HG03139 (cell line): Measurements from ENCODE around the gene PSEN2.
"Not testable (repeated sequence)": the region's sequence is repeated elsewhere in the genome, so short reads cannot be mapped to it uniquely, and the experiment has no call there.

ENCODE experiments used
- ATAC-seq: cut with Tn5 transposase; IDR thresholded peaks from one replicate; pipeline ENCODE4 v1.9.1; 2021; ENCODE audit not compliant: unreplicated experiment

The PSEN2 gene

DNA sequence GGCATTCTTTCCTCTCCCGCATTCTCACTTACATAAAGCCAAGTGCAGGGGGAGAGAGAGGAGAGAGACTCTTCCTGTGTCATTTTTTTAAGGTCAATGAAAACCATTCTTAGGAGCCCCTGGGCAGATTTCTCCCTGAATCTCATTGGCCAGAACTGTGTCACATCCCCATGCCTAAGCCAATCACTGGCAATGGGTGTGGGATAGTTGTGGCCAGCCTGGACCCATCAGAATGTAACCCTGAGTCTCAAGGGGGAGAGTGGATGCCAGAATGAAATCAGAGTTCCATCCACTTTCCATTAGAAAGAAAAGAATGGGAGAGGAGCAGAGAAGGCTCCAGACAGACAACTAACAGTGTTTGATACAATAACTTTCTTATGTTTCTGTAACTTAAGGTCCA is 38.5 kb downstream of the PSEN2 start:
- ATAC-seq: no peak

DNA sequence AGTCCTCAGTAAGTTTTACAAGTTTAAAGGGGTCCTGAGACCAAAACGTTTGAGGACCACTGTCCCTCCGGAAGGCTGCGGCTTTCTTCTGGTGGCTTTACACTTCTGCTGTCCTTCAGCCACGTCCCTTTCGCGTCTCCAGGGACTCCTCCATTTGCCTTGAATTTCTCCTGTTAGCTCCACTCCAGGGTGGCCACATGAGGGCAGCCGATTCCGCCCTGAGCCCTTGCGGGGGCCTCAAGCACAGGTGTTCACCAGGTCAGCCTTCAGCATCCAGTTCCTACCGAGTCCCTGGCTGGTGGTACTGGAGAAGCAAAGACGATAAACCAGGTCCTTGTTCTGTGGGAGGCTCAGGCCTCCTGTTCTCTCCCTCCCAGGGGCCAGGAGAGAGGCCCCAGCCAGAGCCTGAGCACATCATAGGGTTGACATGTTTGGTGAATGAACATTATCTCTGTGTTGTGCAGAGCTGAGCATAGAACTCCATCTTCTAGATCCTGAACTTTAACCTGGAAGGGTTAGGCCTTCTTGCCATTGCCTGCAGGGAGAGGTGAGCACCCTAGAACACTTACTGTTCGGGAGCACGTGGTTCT is 42.3 kb downstream of the PSEN2 start:
- ATAC-seq: peak; percentile 56

DNA sequence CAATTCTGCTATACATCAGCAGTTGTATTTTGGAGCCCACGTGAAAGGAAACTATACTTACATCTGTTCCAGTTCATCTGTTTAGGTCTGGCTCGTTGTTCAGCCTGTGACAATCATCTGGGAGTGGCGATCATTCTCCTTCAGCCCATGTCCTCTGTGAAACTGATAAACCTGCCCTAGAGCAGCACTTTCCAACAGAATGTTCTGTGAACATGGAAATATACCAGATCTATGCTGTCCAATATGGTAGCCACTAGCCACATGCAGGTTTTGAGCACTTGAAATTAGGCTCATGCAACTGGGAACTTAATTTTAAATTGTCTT is 45.2 kb downstream of the PSEN2 start:
- peak; percentile 15 for ATAC-seq

DNA sequence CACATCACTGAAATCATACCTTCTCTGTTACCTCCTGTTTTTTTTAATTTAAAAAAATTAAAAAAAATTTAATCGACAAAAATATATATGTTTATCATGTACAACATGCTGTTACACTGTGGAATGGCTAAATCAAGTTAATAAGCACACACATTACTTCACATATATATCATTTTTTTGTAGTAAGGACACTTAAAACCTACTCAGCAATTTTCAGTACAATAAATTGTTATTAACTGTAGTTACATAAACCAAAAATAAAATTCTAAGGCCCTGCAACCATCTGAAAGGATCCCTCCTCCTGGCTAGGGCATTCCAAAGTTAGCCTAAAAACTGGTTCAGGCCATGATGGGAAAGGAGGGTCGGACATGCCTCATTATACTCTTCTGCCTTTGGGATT is 46.1 kb downstream of the PSEN2 start:
- ATAC-seq: no peak

DNA sequence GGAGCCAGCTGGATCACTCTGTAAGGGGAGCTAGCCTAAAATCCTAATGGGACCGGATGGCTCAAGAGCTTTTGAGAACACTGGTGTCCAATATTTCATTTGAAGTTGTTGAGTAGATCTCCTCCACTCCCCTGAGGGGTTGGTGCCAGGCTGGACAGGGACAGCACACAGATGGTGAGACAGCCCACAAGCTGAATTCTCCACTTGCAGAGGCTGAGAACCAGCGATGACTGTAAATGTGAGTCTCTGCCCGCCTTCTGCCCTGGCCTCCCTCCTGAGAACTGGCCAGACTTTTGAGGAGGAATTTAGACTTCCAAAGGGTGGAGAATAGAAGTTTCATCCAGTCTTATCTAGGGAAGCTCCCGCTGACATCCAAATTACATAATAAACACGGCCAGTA is 49.2 kb downstream of the PSEN2 start:
- no peak for ATAC-seq

DNA sequence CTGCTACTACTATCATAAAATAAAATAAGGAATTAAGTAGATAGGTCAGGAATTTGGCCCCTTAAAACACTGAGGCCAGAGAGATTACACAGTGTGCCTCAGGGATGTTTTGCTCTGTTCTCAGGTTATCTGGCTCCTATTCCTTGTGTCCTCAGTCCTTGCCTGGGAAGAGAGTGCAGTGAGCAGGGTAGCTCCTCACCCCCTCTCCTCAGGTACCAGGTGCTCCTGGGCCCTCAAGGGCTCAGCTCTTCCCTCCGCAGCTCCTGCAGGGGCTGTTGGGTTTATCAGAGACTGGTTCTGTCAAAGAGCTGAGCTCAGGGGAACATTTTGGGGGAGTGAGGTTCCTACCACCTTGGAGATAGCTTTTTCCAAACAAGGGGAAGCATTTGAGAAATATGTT is 49.6 kb downstream of the PSEN2 start:
- ATAC-seq: no peak

DNA sequence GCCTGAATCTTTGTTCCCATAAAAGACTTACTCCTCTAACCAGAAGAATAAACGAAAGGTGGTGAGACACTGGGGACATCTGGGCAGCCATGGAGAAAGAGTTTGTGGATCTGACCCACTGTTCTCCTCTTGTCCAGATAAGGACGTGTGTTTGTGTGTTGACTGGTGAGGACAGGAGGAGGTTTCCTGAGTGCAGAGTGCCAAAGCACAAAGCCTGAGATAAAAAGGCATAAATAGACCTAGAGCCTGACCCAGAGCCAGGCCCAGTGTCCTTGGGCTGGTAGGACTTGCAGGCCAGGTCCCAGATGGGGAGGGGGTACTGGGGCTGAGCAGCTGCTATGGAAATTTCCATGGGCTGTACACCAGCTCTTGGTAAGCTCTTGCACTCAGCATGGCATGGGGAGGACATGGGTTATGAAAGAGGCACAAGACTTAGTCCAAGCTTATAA is 50.1 kb downstream of the PSEN2 start:
- no peak for ATAC-seq

DNA sequence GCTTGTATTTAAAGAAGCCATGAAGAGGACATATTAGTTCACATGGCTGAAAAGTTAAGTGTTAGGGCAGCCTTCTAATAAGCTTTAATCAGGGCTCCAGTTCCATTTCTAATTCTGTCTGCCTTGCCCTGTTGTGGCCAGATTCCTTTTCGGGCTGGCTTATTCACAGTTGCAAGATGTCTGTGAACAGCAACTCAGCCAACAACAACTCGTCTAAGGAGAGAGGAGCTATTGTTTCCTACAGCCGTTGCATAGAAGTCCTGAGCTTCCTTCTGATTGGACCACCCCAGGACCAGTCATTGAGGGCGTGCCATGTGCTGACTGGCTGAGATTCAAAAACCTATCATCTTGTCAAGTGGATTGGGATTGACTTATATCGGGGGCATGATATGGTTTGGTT is 51.1 kb downstream of the PSEN2 start:
- no peak for ATAC-seq

DNA sequence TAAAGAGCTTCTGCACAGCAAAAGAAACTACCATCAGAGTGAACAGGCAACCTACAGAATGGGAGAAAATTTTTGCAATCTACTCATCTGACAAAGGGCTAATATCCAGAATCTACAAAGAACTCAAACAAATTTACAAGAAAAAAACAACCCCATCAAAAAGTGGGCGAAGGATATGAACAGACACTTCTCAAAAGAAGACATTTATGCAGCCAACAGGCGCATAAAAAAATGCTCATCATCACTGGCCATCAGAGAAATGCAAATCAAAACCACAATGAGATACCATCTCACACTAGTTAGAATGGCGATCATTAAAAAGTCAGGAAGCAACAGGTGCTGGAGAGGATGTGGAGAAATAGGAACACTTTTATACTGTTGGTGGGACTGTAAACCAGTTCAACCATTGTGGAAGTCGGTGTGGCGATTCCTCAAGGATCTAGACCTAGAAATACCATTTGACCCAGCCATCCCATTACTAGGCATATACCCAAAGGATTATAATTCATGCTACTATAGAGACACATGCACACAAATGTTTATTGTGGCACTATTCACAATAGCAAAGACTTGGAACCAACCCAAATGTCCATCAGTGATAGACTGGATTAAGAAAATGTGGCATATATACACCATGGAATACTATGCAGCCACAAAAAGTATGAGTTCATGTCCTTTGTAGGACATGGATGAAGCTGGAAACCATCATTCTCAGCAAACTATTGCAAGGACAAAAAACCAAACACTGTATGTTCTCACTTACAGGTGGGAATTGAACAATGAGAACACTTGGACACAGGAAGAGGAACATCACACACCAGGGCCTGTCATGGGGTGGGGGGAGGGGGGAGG is 59.1 kb downstream of the PSEN2 start:
- not testable (repeated sequence) for ATAC-seq

DNA sequence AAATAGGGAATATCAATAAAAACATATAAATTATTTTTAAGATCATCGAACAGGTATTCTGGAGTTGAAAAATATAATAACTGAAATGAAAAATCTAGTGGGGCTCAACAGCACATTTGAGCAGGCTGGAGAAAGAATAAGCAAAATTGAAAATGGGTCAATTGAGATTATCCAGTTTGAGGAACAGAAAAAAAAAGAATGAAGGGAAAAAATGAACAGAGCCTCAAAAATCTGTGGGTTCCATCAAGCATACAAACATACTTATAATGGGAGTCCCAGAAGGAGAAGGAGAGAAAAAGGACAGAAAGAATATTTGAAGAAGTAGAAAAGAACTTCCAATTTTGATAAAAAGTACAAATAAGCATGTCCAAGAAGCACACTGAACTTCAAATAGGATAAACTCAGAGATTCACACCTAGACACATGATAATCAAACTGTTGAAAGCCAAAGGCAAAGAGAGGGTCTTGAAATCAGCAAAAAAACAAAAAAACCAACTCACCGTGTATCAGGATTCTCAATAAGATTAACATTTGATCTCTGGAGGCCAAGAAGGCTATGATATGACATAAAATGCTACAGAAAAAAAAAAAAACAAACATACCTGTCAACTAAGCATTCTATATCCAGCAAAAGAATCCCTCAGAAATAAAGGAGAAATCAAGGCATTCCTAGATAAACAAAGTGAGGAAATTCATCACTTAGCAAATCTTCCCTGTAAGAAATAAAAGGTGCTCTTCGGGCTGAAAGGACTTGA is 64.2 kb downstream of the PSEN2 start:
- no peak for ATAC-seq

DNA sequence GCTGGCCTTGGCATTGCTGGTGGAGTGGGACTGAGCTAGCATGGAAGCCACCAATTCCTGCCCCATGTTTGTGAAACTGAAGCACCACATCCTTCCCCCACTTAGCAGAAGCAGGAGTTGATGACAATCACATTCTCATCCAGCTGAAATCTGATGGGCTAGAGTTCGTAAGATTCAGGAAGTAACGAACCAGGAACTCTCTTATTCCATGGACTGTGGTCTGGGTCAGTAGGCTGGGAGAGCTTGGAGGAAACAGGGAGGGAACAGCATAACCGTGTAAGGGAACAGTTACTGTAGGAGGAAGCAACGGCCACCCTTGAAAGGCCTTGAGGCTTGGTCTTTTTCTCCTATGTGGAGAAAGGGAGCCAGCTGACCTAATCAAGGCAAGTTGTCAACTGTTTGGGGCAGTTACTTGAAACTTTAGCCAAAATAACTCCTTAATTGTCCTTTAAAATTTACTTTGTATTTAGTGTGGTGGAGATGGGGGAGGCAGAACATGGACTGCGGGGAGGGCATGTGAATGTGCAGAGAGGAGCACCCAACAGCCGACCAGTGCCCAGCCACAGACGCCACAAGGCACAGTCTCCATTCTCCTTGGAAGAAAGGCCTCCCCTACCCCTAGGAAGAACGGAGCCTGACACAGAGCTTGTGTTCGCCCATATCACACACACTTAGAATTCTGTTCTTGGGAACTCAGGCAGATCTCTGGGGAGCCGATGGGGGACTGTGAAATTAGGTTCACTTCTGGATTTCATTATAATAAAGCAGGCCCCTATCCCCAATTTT is 67.7 kb downstream of the PSEN2 start:
- ATAC-seq: no peak

DNA sequence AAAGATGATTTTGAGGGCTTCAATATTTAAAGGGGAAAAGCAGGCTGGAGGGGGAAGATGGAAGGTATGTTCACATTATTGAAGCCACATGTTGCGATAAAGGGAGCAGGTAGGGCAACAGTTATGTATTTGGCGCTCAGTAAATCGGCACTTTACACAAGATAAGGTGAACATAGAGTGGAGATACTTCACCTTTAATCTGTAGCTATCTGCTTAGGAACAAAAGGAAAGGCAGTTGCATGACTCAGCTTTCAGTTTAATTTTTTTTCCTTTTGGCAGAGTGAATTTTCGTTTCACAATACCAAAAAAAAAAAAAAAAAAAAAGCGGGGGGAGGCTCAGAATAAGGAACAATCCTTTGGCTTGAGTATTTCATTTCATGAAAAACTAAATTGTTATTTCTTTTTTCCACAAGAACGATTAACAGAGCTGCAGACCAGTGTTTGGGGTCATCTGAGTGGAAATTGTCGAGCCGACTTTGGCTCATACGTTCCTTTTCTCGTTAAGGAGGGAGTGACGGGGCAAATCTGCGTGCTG is 68.6 kb downstream of the PSEN2 start:
- no peak for ATAC-seq

DNA sequence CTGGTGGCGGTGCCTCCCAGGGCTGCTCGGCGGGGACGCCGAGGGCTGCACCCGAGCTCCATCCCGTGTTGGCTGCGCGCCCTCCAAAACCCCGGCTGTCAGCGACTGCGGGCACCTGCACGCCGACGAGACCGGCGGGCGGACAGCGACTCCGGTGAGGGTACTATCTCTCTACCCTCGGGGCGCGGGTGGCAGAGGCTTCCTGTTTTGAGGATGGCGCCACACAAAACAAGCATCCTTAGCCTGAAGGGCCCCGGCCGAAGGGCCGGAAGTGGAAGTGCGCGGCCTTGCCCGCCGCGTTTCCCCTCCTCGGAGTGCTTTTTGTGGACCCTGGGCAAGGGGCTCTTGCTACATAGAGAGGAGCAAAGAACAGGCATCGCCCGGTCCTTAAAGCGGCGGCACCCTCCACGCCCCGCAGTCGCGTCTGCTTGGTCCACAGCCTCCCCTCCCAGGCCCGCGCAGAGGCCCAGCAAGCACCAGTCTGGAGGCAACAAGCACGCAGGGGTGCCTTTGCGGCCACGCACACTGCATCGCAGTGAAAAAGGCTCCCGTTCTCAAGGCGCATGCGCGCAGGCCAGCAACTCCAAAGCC is 69.1 kb downstream of the PSEN2 start:
- ATAC-seq: peak; percentile 31

DNA sequence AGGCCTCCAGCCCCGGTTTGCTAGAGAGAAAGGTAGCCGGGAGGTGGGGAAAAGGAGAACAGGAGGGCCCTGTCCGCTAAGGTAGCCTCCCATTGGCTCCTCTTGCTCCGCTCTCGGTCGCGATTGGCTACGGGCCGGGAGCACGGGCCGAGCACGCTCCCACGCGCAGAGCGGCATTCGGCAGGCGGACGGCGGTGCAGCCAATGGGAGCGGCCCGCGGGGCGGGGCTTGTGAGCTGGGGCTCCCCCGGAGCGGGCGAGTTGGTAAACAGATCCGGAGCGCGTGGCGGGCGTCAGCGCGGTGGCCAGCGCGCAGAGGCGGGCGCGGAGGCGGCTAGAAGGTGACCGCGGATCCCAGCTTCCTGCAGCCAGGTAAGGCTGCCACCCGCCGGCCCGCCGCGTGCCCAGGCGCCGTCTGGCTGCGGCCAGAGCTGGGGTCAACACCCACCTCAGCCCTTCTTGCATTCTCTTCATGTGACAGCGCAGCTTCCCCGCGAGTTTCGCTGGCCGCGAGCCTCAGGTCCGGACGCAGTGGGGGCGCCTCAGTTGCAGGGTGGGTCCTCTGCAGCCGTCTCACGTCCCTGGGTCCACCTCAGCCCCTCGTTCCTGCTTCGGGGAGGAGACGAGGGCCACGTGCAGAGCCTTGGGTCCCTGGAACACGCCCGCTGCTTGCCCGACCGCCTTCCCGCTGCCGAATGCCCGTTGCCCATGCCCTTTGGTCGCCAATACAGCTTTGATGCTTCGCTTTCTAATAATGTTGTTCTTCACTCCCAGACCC is 69.8 kb downstream of the PSEN2 start, which contains the start of gene COQ8A:
COQ8A (plus strand) TSS at position 266 of the 777 bp plus-strand sequence. CDS start 21,092 bp downstream, outside the sequence.
- ATAC-seq: peak; percentile 96

DNA sequence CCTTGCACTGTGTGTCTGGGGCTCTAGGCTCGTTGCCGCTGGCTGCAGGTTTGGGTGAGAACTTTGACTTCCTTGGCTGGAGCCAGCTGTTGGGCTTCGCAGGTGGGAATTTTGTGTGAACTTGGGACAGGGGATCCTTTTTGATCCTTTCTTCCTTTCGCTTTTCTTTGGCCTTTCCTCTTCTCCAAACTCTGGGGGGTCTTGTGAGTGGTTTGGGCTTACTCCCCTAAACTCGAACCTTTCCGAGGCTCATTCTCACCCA is 70.3 kb downstream of the PSEN2 start:
- no peak for ATAC-seq

DNA sequence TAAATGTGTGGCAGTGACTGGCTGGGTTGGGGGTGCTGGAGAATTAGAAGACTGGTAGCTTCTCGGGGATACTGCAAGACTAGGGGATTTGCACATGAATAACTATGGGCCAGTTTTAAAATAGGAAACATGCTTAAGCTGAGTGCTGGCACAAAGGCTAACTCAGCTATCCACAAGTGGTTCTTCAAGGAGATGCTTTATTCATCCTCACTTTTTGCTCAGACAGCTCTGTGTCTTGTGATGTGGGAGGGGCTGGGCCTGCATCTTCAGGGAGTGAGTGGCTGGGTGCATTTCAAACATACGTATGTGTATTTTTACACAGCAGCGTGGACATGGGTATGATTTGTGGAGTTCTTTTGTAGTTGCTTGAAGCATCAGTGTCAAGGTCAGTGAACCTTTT is 72.0 kb downstream of the PSEN2 start:
- no peak for ATAC-seq

DNA sequence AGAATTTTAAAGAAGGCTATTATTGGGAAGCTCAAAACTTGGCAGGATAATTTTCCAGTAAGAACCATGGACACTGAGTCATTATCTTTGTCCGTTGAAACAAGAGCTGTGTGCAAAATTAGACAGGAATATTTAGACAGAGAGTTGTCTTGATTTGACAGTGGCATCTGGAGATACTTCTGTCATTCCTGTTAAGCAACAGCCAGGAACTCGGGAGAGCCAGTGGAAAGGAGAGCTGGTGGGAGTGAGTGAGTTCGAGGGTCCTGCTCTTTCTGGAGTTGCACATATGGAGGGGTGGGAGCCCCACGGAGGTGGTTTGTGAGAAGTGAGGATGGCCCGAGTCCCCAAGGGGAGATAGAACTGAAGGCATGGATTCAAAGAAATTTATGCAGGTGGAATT is 72.7 kb downstream of the PSEN2 start:
- no peak for ATAC-seq

DNA sequence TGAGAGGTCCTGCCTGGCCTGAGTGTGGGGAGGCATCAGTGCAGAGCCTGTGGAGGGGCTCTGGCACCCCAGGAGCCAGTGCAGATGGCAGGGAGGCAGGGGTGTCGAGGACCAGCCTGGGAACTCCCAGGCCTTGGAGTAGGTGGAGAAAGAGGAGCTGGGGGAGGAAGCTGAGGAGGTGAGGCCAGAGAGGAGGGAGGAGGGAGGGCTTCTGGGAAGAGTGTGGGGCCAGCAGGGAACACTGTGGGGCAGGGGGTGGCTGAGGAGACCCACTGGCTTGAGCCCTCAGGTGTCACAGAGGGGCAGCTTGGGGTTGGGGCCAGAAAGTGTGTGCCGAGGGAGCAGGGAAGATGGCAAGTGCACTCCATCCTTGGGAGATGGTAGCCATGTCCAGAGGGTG is 73.5 kb downstream of the PSEN2 start:
- ATAC-seq: no peak

DNA sequence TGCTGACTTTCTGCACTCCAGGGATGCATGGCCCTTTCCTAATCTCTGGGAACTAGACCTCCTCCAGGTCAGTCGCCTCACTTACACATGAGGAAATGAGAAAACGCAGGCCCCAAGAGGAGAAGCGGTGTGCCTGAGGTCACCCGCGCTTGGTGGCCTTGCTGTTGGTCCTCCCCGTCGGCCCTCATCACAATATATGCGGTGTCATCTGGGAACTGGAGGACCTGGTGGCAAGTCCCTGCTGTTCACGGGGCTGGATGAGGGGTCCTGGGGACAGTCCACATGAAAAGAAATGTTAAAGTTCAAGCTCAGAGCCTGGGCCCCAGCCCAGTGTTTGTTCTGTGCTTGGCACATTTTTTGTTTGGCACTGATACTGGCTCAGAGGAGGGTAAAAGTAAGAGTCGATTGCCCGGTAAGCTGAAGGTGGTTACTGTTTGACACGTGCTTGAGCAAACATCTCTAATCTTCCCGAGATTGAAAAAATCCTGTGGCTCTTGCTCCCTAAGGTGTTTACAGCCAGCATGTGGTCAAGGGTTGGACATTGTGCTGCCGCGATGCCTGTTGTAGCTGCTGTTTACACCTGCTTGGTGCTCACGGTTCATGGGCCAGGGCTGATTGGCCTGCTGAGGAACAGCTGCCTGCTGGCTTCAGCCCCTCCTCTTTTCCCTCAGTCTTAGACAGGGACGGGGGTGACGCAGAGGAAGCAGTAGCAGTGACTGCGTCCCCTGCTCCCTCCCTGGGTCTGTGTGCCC is 74.9 kb downstream of the PSEN2 start:
- ATAC-seq: no peak
